NCI-H446 (cell line): ENCODE results near the gene GSK3A.

Experiments
- DNase-seq, 2 experiments: peaks; one replicate each; lab custom pipeline; 2025; lab: John Stamatoyannopoulos, UW

The GSK3A gene

DNA sequence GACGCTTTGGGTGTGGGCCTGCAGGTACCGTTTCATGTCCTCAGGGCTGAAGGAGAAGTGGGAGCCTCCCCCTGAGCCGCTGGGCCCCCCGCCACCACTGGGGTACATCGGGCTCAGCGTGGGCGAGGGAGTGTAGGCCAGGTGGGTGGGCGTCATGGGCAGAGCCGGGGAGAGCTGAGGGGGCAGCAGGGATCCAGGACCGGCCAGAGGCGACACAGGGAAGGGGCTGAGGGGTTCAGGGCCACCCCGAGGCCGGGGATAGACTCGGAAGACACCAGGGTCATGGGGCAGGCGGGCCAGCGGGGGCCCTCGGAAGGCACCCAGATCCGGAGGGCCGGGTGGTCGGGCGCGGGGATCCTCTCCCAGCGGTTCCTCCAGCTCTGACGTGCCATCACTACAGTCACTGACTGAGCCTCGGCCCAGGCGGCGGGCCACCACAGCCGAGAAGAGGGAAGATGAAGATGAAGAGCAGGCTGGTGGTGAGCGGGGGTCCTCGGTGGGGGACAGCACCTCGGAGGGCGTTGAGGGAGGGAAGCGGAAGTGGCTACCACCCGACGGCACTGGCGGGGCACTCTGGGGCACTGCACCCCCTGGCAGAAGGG, 6.8 kb upstream of the GSK3A start:
- DNase-seq, result no peak

DNA sequence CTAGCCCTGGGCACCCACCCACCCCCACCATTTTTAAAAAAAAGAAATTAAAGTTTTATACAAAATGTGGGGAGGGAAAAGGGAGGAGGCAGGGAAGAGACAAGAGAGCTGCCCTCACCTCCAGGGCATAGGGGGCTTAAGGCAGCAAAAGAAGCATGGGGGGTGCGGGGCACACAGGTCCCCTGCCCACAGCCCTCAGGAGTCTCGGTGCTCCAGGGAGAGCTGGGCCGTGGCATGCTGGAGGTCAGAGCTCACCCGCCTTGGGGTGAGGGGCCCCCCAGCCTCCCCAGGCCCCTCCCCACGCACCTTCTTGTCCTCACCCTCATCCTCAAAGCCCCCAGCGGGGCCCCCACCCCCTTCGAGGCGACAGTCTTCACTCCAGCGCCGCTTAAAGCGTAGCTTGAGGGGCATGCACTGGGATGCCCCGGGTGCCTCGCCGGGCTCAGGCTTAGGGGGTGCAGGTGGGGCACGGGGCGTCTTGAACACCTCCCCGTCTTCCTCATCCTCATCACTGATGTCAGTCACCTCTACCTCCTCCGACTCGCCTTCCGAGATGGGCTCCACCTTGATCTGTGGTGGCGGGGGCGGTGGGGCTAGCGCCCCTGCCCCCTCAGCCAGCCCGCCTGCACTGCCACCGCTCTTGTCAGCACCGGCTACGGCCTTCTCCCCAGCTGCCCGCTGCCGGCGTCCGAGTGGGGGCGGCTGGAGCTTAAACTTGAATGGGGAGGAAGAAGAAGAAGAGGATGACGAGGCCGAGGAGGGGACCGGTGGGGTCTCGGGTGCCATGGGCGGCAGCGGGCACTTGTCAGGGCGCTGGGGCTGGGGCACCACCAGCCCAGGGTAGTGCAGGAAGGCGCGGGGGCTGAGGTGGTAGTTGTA, 6.1 kb upstream of the GSK3A start:
- DNase-seq, result no peak

DNA sequence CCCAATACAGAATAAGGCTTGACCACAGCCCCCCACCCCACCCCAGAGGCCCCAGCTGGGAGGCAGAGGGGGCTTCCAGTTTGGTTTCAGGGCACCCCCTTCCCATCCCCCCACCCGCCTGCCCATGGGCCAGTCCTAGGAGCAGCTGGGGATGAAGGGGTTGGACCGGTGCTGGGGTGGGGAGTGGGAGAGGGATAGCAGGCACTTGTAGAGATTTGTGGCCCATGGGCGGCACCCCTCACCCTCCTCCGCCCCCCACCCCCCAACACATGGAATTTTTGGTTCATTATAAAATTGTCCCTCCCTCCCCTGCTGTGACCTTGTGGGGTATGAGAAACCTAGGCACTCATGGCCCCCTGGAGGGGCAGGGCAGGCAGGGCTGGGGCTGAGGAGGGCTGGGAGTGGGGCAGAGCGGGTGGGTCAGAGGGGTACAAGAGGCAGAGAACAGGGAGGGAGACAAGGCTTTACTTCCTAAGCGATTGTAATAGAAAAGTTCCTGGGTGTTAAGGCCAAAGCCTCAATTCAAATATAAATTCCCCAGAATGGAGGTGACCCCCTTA, 5.3 kb upstream of the GSK3A start:
- no peak for DNase-seq

DNA sequence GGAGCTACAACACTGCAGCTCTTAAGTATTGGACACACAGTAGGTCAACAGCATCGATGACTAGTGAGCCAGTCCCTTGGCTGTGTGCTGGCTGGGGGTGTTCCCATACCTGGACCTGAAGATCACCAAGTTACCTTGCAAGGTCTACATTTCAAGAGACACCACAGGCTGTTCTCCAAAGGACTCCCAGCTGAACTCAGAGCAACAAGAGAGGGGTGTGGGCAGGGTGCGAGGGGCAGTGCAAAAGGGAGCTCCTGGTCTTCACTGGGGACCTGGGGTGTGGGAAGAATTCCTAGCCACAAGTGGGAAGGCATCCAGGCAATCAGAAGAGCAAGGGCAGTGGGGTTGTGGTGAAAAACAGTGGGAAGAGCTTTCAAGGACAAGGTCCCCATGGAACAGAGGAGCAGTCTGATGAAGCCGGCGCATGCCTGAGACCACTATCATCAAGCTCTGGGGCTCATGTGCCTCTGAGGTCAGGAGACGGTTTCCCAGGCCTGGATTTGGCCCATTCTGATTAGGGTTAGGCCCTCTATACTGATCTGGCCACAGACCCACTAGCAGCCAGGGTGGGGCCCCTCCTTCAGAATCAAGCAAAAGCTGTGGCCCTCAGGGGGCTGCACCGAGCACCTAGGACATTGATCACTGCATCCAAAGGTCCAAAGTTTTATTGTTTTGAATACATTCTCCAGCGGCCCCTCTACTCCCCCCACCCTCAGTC, 4.7 kb upstream of the GSK3A start:
- no peak for DNase-seq

DNA sequence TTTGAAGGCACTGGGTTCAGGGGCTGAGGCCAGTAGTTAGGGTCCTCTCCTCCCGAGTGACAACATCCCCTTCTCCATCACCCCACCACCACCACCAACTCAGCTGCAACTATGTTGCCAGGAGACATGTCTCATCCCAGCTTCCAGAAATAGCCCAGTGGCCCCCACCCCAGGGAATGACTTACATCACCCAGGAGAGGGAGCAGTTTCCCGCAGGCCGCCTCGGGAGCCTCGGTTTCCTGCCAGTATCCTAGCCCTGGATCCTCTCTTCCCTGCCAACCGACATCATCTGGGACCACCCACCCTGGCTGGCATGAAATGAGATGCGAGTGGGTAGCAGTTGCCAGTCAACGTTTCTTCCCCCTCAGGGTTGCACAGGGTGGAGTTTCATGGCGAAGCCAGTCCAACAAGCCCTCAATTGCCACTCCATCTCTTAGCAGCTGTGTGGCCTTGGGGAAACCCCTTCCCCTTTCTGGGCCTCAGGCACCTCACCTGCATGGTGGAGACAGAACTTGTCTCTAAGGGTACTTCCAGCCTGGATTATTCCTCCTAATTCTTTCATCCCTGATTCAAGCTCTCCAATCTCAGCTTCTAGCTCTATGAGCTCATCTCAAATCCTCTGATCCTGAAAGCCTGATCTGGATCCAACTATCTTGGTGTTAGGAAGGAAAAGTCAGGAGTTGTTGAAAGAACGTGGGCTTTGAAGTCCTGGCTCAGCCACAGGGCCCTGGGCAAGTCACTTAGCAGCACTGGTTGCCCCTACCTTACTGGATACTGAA, 3.9 kb upstream of the GSK3A start:
- DNase-seq, result peak; percentile 49 to 75

DNA sequence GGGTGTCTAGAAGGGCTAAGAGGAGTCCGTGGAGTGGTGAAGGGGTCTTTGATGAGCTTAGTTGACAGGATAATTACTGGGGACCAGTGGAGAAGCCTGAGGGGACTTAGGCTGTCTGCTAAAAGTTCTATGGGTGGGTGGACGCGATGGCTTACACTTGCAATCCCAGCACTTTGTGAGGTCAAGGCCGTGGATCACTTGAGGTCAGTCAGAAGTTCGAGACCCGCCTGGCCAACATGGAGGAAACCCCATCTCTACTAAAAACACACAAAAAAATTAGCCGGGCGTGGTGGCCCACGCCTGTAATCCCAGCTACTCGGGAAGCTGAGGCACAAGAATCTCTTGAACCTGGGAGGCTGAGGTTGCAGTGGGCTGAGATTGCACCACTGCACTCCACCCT, 2.8 kb upstream of the GSK3A start:
- DNase-seq, result no peak

DNA sequence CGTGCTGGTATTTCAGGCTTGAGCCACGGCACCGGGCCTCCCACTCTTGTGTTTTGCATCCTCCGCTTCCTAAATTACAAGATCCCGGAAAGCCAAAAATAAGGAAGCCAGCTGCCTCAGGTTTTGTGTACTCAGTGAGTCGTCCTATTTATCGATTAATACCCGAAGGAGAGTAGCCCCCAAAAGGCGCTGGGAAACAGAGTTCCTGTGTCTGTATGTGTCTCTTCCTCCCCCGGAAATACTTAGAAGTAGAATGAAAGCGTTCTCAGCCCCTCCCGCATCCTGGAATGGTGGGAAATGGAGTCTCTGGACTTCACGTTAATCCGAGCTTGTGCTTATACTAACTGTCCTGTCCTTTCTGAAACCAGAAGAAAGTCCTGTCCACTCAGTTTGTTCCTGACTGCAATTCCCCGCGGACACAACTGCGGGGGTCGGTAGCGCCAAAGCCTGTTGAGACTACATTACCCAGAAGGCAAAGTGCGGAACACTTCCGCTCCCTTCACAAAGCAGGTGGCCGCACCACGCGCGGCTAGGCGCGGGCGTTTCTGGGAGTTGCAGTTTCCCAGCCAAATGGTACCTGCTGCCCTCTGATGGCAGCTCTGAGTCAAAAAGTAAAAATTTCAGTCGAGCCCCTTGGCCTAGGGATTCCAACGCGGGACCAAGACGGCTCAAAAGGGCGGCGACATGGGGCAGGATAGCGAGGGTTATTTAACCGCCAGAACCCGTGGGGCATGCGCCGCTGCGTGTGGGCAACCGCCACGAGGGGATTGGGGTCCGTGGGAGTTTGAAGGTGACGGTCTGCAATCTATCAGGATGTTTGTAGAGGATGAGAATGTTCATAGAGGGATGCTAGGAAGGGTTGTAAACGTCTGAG, 2.2 kb upstream of the GSK3A start:
- DNase-seq, result peak; percentile 90 to 97

DNA sequence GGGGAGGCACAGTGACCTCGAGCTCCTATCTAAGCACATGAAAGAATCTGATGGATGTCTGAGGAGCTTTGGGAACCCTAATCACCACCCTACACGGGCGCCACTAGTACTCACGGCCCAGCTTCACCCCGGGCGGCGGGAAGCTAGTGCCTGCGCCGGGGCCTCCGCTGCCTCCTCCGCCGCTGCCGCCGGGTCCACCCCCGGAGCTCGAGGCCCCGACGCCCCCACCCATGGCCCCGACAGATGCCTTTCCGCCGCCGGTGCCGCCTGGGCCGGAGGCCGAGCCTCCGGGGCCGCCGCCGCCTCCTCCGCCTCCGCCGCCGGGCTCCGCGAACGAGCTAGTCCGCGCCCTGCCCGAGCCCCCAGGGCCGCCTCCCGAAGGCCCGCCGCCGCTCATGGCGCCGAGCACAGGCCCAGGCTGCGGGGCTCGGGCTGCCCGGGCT, 312 bp downstream of the GSK3A start:
- no peak for DNase-seq

DNA sequence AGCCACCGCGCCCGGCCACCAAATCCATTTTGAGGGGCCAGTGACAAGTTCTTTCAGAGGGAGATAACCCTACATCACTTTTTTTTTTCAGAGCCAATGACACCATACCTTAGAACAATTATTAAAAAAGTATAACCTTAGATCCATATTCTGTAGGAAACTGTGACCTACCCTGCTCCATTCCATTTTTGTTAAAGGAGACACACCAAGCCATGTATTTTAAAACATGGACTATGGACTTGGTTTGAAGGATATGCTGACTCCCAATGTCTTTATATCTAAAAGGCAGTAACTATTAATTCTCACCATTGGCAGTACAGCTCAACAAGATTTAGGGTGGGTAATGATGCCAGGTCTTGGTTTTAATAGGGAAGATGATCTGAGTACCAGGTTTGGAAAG, 1.1 kb downstream of the GSK3A start:
- DNase-seq, result no peak

DNA sequence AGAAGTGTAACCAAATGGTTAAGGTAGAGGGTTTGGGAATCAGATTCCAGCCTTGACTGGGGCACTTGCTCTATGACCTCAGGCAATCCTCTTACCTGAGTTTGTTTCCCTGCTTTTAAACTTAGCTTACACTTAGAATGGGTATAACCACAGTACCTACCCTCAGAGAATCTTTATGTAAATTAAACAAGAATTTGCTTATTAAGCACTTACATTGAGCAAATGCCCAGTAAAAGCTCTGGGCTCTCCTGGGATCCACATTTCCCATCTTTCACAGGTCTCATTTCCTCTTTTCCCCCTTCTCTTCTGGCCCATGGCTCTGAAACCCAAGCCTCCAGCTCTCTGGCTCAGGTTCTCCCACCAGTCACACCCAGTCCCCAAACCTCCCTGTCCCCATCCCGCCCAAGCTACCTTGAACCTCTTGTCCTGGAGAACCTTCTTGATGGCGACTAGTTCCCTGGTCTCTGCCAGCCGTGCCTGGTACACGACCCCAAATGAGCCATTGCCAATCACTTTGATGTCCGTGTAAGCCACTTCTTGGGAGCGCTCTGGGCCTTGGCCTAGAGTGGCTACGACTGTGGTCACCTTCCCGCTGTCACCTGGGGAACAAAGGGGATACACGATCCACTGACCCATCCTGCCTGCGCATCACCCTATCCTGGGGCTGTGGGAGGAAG, 2.7 kb downstream of the GSK3A start:
- no peak for DNase-seq

DNA sequence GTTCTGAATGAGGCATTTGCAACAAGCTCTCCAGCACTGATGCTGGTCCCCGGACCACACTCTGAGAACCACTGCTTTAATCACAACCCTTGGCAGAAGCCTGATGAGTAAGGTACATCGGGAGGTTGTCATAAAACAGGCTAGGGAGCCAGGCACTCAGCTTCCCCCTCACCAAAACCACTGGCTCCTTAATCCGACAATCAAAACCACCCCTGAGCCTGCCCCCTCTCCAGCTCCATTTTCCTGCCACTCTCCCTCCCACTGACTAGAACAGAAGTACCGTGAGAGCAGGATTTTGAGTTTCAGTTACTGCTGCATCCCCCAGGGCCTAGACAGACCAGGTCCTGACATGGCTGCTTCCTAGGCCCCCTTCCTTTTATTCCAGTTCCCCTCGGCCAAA, 7.2 kb downstream of the GSK3A start:
- no peak for DNase-seq

DNA sequence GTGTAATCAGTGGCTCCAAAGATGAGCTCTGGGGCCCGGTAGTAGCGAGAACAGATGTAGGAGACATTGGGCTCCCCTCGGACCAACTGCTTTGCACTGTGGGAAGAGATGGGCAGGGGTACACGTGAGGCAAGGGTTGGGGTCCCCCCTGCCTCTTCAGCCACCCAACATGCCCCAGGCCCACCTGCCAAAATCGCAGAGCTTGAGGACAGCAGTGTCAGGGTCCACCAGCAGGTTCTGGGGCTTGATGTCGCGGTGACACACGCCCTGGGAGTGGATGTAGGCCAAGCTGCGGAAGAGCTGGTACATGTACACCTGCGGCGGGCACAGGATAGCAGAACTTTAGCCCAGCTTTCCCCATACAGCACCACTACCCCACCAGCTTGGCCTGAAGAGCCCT, 8.0 kb downstream of the GSK3A start:
- DNase-seq, result no peak

DNA sequence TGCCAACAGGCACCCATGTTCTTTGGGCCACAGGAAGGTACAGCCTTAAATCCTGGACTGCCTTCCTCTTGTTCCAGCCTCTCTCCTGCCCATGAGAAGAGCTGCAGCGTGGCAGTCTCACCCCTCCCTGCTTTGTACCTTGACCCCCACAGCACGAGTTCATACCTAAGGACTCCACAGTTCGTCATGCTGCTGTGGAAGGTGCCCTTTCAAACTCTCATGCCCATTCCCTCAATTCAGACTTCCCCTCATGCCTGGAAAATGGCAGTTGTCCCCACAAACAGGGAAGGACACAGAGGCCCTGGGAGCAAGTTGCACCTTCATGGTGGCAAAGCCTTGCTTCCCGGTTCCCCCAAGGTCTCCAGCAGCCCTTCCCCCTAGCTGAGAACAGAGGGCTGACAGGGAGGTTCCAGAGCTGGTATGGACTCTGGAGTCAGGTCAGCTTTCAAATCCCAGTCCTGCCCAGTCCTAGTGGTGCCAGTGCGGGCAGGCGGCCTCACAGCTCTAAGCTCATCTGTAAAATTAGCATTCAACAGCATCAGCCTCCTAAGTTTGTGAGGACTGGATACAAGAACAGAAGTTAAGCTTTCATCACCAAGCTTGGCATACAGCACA, 8.6 kb downstream of the GSK3A start:
- no peak for DNase-seq

DNA sequence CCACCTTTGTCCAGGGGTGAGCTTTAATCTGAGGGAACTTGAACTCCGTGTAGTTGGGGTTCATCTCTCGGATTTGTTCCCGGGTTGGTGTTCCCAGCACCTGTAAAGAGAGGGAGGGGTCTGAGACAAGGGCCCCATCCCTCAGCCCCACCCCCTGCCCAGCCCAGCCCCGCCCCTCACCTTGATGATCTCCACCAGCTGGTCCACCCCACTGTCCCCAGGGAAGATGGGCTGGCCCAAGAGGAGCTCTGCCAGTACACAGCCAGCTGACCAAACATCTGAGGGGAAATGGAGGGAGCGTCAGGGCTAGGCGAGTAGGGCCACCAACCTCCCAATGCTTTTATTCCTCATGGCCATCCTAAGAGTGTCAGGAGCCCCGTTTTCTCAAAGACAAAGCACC, 9.3 kb downstream of the GSK3A start:
- no peak for DNase-seq

DNA sequence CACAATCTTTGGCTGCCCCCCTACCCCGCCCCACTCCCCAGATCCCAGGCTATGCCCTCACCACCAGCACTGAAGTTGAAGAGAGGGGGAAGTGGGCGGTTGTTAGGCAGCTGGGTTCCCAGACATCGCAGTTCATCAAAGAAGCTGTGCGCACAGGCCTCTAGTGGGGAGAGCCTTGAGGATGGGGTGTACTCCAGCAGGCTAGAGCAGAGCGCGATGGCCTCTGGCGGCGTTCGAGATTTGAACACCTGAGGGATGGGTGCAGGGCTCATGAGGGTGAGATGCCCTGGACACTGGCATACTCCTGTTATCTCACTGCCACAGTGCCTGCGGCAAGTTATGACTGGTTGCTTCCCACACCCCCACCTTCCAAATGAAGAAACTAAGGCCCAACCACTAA, 10.0 kb downstream of the GSK3A start:
- DNase-seq, result no peak

DNA sequence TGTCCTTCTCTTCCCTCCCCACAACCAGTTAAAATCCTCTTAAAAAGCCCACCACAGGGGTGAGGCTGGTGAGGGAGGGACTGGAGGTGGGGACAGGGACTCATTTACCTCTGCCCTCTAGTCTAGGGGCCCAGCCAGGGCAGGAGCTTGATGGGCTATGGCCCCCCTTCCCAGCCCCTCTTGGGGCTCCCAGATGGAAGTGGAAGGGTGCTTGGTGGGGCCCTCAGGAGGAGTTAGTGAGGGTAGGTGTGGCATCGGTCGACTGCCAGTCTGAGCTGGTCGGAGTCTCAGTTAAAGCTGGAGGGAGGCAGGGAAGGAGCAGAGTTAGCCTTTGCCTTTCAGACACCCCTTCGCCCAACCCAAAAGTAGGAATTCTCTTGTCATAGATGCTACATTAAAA, 11.8 kb downstream of the GSK3A start:
- DNase-seq, result no peak

DNA sequence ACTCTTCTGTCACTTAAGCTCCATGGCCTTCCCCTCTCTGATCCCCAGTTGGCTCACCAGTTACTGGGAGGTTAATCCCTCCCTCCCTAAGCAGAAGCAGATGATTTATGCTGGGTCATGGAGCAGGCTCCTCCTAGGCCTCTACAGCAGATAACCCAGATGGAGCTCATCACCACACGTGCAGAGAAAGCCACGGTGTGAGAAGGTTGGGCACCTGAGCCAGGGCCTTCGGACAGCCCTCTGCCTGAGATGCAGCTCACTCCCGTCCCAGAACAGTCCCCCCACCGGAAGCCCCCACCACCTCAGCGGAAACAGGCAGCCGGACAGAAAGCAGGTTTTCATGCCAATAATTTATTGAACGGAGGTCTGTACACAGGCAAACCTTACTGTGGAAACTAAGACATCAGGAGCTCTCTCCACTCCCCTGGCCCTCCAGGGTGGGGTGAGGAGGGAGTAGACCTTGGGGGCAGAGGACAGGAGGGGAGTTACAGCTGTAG, 12.5 kb downstream of the GSK3A start:
- DNase-seq, result no peak

DNA sequence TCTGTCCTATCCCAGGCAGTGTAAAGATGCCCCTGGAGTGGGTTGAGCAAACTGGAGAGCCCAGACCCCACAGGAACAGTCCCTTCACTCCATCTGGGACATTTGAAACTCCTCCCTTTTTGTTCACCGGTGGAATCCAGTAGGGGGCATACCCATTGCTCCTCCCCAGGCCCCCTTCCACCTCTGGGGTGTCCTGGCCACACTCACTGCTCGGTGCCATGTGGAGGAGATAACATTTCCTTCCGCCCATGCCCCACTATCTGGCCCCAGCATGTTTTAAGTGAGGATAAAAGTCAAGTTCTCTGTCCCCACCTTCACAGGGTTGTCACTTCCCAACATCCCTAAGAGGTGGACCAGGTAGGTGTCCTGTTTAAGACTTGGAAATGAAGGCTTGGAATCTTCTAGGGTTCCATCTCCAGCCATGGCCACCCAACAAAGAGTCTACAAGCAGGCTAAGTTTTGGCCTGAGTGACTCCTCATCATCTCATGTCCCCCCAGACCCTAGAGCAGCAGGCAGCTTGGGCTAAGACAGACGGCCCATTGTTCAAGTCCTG, 13.0 kb downstream of the GSK3A start:
- DNase-seq, result no peak

DNA sequence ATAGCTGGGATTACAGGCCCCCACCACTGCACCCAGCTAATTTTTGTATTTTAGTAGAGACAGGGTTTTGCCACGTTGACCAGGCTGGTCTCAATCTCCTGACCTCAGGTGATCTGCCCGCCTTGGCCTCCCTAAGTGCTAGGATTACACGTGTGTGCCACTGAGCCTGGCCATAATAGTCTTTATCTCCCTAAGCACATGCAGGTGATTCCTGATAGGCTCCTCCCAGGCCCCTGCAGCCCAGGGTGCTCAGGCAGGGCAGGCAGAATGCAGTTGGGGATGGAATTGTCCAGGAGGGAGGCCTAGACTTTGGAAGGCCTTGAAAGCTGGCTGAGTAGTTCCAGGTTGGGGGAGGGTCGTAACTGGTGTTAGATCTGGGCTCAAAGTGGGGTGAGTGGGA, 13.8 kb downstream of the GSK3A start:
- DNase-seq, result no peak
